Activated CD4-positive, alpha-beta T cell treated with anti-CD3 and anti-CD28 coated beads for 36 hours (primary cell): ENCODE results near the gene SP110. TPM values are rescaled to one million over a fixed set of nuclear protein-coding genes. Genes with fewer than 3 reads are reported as not detected.

Experiments
- ATAC-seq: fragments of 200-7000 bp; cut with Tn5 transposase; one replicate; pipeline ENCODE4 v1.10.0; 2021; ENCODE audit warnings: mild to moderate bottlenecking, moderate library complexity
- CTCF ChIA-PET: fragments of 350-600 bp; sonication (Branson Sonifier 250); formaldehyde crosslinking; loops from one replicate; lab custom pipeline; 2021; ENCODE audit warnings: antibody characterized with exemption; lab: Charles Lee
- POLR2A ChIA-PET: fragments of 350-600 bp; sonication (Branson Sonifier 250); formaldehyde crosslinking; loops from one replicate; lab custom pipeline; 2021; ENCODE audit warnings: antibody characterized with exemption, inconsistent platforms; lab: Charles Lee
- DNase-seq: peaks from one replicate; pipeline ENCODE4 v3.0.0-alpha.2; 2020
- H3K27ac Mint-ChIP-seq: one replicate; pipeline ENCODE4 v1.8.0; 2021; ENCODE audit warnings: mixed read lengths
- H3K27me3 Mint-ChIP-seq: one replicate; pipeline ENCODE4 v1.8.0; 2021; ENCODE audit warnings: mixed read lengths
- H3K36me3 Mint-ChIP-seq: one replicate; pipeline ENCODE4 v1.8.0; 2021; ENCODE audit warnings: low read depth, mixed read lengths
- H3K4me1 Mint-ChIP-seq: one replicate; pipeline ENCODE4 v1.8.0; 2021; ENCODE audit warnings: mixed read lengths
- H3K4me3 Mint-ChIP-seq: one replicate; pipeline ENCODE4 v1.8.0; 2021; ENCODE audit warnings: mild to moderate bottlenecking, moderate library complexity, mixed read lengths
- H3K9me3 Mint-ChIP-seq: one replicate; pipeline ENCODE4 v1.8.0; 2021; ENCODE audit warnings: low read depth, mixed read lengths
- intact Hi-C, 2 experiments: fragments of 100-400 bp; cut with DNase I in 1 of 2; cut with micrococcal nuclease in 1 of 2; formaldehyde crosslinking; loops; one replicate each; pipeline versions ENCODE4 v1.14.2 to v1.15.1; 2022 to 2024; cut with DNase I, micrococcal nuclease
- total RNA-seq, 2 experiments: library from RNA; stranded (reverse); gene quantifications; one replicate each; pipeline ENCODE4 v1.2.3, GENCODE V29; 2021

Gene SP110
- total RNA-seq, 2 experiments from 2014 or later: 96.2 to 111 TPM

GRCh38 chr2:230170532-230170931 is 49.3 kb downstream of the SP110 start:
- H3K36me3 Mint-ChIP-seq: peaks cover 55% of the 10 kb centered on the region
- CTCF ChIA-PET: interaction anchor here (0.6 to 4.8 kb wide), 5 partner anchors 11 to 444 kb away, joined by 3 to 36 read pairs (median 3); no protein-coding TSS in a partner anchor
- peak overlapping the region; percentile 23 for H3K27ac Mint-ChIP-seq
- no peaks in the 10 kb centered on the region for H3K27me3 Mint-ChIP-seq
- peak; percentile 55 for ATAC-seq
- H3K4me3 Mint-ChIP-seq: no peak overlapping the region
- H3K9me3 Mint-ChIP-seq: no peaks in the 10 kb centered on the region
- intact Hi-C loops: no loop called here
- DNase-seq: peak; percentile 24
- POLR2A ChIA-PET: no interaction called here
- H3K4me1 Mint-ChIP-seq: peaks cover 10% of the 10 kb centered on the region

DNA sequence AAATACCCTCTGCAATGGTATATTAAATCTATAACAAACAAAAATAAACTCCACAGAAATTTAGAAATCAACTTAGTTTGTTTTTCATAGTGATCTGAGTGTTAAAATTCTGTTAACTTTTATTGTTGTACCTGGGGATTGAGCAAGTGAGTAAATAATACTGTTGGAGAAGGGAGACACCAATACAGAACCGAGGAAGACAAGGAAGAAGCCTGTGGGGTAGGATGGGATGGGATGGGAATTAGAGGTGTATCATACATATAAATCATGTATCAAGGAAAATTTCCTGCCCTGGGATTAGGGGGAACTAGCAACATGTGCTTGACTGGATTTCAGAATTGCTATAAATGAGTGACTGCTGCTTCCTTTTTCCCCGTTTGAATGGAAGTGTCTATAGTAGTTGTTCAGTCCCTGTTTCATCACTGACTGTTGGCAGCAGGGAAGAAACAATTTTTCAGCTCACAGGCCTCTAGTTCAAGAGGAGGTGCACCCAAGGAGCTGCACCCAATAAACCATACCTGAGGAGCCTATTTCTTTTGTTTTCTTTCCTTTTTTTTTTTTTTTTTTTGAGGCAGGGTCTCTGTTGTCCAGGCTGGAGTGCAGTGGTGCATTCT is 53.1 kb downstream of the SP110 start:
- DNase-seq: no peak
- Mint-ChIP-seq H3K27me3 (no peaks in the 10 kb centered on the region), H3K9me3 (no peaks in the 10 kb centered on the region), H3K27ac (no peak overlapping the region), H3K4me3 (no peak overlapping the region), H3K4me1 (peaks cover 10% of the 10 kb centered on the region), H3K36me3 (peaks cover 44% of the 10 kb centered on the region)
- ChIA-PET POLR2A (no interaction called here), CTCF (interaction anchor here (0.8 kb wide), 1 partner anchor 385 kb away, joined by 3 read pairs; no protein-coding TSS in a partner anchor)
- intact Hi-C loops: loop anchor here in 1 of 2 experiments (10.0 kb wide), 1 partner anchor 382 kb away; no protein-coding TSS in a partner anchor
- ATAC-seq: no peak

DNA sequence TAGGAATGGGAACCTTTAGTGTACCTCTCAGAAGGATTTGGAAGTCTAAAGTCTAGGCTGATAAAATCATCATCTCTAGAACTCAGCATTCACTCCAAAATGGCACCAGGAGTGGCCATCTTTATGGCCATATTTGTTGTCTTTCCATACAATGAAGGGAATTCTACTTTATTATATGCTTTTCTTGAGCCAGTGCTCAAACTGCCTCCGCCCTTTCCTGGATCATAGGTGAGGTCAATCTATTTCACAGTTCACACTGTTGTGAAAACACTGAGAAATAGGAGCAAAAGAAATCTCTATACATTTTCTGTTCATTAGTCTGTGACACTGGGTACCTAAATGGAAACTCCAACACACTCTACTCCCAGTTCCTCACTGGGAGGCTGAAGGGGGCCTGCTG is 55.6 kb downstream of the SP110 start:
- DNase-seq (no peak), ATAC-seq (no peak)
- H3K36me3 Mint-ChIP-seq: peaks cover 21% of the 10 kb centered on the region
- CTCF ChIA-PET: no interaction called here
- POLR2A ChIA-PET: no interaction called here
- H3K27me3 Mint-ChIP-seq: no peaks in the 10 kb centered on the region
- H3K4me3 Mint-ChIP-seq: no peak overlapping the region
- H3K9me3 Mint-ChIP-seq: no peaks in the 10 kb centered on the region
- no peak overlapping the region for H3K27ac Mint-ChIP-seq
- intact Hi-C loops: loop anchor here (5.0 to 10.0 kb wide), 4 partner anchors 97 to 382 kb away; partner anchors contain the start of gene SLC16A14 (in 1 of the 2)
- H3K4me1 Mint-ChIP-seq: peaks cover 2% of the 10 kb centered on the region

- intact Hi-C loops: loop anchor here (5.0 to 10.0 kb wide), 4 partner anchors 96 to 381 kb away; partner anchors contain the start of gene SLC16A14 (in 1 of the 2)
- CTCF ChIA-PET: interaction anchor here (5.3 kb wide), 1 partner anchor 155 kb away, joined by 71 read pairs; no protein-coding TSS in a partner anchor
- Mint-ChIP-seq H3K27me3 (no peaks in the 10 kb centered on the region), H3K36me3 (peaks cover 14% of the 10 kb centered on the region), H3K4me1 (peaks cover 2% of the 10 kb centered on the region), H3K9me3 (no peaks in the 10 kb centered on the region), H3K27ac (no peak overlapping the region), H3K4me3 (no peak overlapping the region)
- POLR2A ChIA-PET: no interaction called here
- DNase-seq (no peak), ATAC-seq (no peak)
Observed at GRCh38 chr2:230162981-230163380, 56.8 kb downstream of the SP110 start.

GRCh38 chr2:230161184-230161583 is 58.6 kb downstream of the SP110 start:
- no peaks in the 10 kb centered on the region for H3K9me3 Mint-ChIP-seq
- ATAC-seq: peak; percentile 51
- CTCF ChIA-PET: interaction anchor here (0.8 to 5.3 kb wide), 6 partner anchors 11 to 357 kb away, joined by 3 to 71 read pairs (median 4); partner anchors contain the start of gene SP140L

DNA sequence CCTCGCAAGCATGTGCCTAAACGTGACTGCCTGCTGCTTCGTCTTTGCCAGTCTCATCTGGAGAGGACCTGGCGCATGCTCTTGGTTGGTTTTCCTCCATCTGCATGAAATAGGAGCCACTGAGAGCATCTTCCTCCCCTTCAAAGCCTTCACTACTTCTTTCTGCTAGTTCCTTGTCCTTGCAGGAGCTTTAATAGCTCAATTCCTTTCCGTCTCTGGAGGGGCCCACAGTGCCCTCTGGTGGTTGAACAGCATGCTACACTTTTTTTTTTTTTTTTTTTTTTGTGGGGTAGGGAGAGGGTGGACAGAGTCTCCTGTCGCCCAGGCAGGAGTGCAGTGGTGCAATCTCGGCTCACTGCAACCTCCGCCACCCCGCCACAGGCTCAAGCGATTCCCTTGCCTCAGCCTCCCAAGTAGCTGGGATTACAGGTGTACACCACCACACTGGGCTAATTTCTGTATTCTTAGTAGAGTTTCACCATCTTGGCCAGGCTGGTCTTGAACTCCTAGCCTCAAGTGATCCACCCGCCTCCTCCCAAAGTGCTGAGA is 59.6 kb downstream of the SP110 start:
- H3K9me3 Mint-ChIP-seq: no peaks in the 10 kb centered on the region
- no peak overlapping the region for H3K4me3 Mint-ChIP-seq

More at GRCh38 chr2:230161184-230161583, 58.6 kb downstream of the SP110 start:
- H3K4me3 Mint-ChIP-seq: no peak overlapping the region
- POLR2A ChIA-PET: no interaction called here
- DNase-seq: no peak
- intact Hi-C loops: loop anchor here (5.0 to 10.0 kb wide), 4 partner anchors 94 to 379 kb away; partner anchors contain the start of gene SLC16A14 (in 1 of the 2)
- H3K27me3 Mint-ChIP-seq: no peaks in the 10 kb centered on the region
- H3K27ac Mint-ChIP-seq: no peak overlapping the region
- H3K36me3 Mint-ChIP-seq: peaks cover 3% of the 10 kb centered on the region
- peaks cover 2% of the 10 kb centered on the region for H3K4me1 Mint-ChIP-seq

GRCh38 chr2:230158468-230158867 is 61.3 kb downstream of the SP110 start:
- no peaks in the 10 kb centered on the region for H3K36me3 Mint-ChIP-seq
- peaks cover 11% of the 10 kb centered on the region for H3K4me1 Mint-ChIP-seq
- CTCF ChIA-PET: interaction anchor here (0.7 to 5.3 kb wide), 8 partner anchors 9 to 365 kb away, joined by 3 to 71 read pairs (median 7); no protein-coding TSS in a partner anchor
- intact Hi-C loops: no loop called here
- POLR2A ChIA-PET: interaction anchor here (0.6 kb wide), 1 partner anchor 144 kb away, joined by 4 read pairs; no protein-coding TSS in a partner anchor
- no peaks in the 10 kb centered on the region for H3K27me3 Mint-ChIP-seq
- DNase-seq: peak; percentile 25
- no peak overlapping the region for H3K27ac Mint-ChIP-seq
- ATAC-seq: peak; percentile 15
- H3K9me3 Mint-ChIP-seq: no peaks in the 10 kb centered on the region
- no peak overlapping the region for H3K4me3 Mint-ChIP-seq

More for the DNA sequence above, 59.6 kb downstream of the SP110 start:
- Mint-ChIP-seq H3K36me3 (peaks cover 3% of the 10 kb centered on the region), H3K4me1 (peaks cover 8% of the 10 kb centered on the region), H3K27ac (no peak overlapping the region), H3K27me3 (no peaks in the 10 kb centered on the region)
- POLR2A ChIA-PET: interaction anchor here (0.6 to 1.0 kb wide), 3 partner anchors 109 to 152 kb away, joined by 3 to 10 read pairs (median 3); no protein-coding TSS in a partner anchor
- intact Hi-C loops: loop anchor here (1.0 to 10.0 kb wide), 7 partner anchors 93 to 451 kb away; partner anchors contain the start of gene SLC16A14 (in 1 of the 2)
- CTCF ChIA-PET: interaction anchor here (0.5 to 5.3 kb wide), 27 partner anchors 9 to 638 kb away, joined by 3 to 71 read pairs (median 4); partner anchors contain the start of gene SP140L
- ATAC-seq: peak; percentile 59
- DNase-seq: peak; percentile 72

- ATAC-seq (no peak), DNase-seq (no peak)
- Mint-ChIP-seq H3K36me3 (no peaks in the 10 kb centered on the region), H3K27ac (no peak overlapping the region), H3K27me3 (no peaks in the 10 kb centered on the region), H3K9me3 (peaks cover 2% of the 10 kb centered on the region), H3K4me3 (no peak overlapping the region), H3K4me1 (peaks cover 11% of the 10 kb centered on the region)
- POLR2A ChIA-PET: no interaction called here
- intact Hi-C loops: no loop called here
- CTCF ChIA-PET: interaction anchor here (1.6 to 4.0 kb wide), 3 partner anchors 7 to 149 kb away, joined by 4 to 18 read pairs (median 10); no protein-coding TSS in a partner anchor
Observed at GRCh38 chr2:230156782-230157699, 62.7 kb downstream of the SP110 start.

DNA sequence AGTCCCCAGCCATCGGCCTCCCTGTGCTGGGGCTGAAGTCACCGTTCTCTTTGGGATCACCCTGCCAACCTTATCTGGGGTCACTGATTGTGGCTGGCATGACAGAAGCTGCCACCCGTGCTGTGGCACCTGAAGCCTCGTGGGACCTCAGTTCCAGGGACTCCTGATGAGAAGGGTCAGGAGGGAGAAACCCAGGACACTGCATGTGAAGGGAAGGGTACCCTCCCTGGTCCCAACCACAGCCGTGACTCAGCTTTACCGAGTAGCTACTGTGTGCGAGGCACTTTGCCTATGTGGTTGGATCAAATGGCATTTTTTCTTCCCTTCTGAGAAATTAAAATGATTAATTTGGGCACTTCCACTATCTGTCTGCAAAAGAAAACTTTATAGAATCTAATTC is 64.4 kb downstream of the SP110 start:
- Mint-ChIP-seq H3K27me3 (no peaks in the 10 kb centered on the region), H3K9me3 (peaks cover 2% of the 10 kb centered on the region), H3K36me3 (no peaks in the 10 kb centered on the region), H3K4me3 (no peak overlapping the region), H3K4me1 (peaks cover 11% of the 10 kb centered on the region), H3K27ac (no peak overlapping the region)
- DNase-seq: peak; percentile 65
- intact Hi-C loops: no loop called here
- ChIA-PET POLR2A (no interaction called here), CTCF (interaction anchor here (0.6 to 3.0 kb wide), 3 partner anchors 21 to 793 kb away, joined by 3 to 17 read pairs (median 4); no protein-coding TSS in a partner anchor)
- peak; percentile 79 for ATAC-seq

DNA sequence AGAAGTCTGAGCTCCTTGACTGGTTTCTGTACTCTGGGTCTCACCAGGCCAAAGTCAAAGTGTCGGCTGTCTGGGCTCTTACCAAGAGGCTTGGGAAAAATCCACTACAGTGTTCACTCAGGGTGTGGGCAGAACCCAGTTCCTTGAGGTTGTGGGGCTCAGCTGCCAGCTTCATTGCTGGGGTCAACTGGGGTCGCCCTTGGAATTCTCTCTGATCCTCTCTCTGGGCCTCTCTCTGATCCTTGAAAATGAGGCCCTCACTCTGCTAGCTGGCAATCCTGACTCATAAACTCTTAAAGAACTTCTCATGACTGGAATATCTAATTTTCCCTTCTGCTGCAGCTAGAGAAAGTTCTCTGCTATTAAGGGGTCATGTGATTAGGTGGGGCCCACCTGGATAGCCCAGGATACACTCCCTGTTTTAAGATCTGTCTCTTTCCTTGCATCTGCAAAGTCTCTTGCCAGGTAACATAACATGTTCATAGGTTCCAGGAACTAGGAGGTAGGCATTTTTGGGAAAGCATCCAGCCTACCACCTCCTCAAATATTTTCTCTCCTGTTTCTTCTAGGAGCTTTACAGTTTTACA is 66.3 kb downstream of the SP110 start:
- ATAC-seq (no peak), DNase-seq (no peak)
- ChIA-PET POLR2A (no interaction called here), CTCF (interaction anchor here (0.5 to 3.0 kb wide), 4 partner anchors 21 to 224 kb away, joined by 3 to 17 read pairs (median 4); no protein-coding TSS in a partner anchor)
- H3K9me3 Mint-ChIP-seq: peaks cover 2% of the 10 kb centered on the region
- intact Hi-C loops: no loop called here
- peaks cover 9% of the 10 kb centered on the region for H3K4me1 Mint-ChIP-seq
- H3K4me3 Mint-ChIP-seq: no peak overlapping the region
- no peaks in the 10 kb centered on the region for H3K27me3 Mint-ChIP-seq
- H3K27ac Mint-ChIP-seq: no peak overlapping the region
- no peaks in the 10 kb centered on the region for H3K36me3 Mint-ChIP-seq
